Fibroblast of the aortic adventitia (primary cell): ENCODE measurements around the gene UNCX. TPM values are rescaled to one million over a fixed set of nuclear protein-coding genes. Genes with fewer than 3 reads are reported as not detected.

Experiments used
- DNase-seq: peaks from one replicate; pipeline ENCODE4 v3.0.0-alpha.2; 2010; ENCODE audit warnings: low read depth
- H3K4me3 ChIP-seq: 2 replicates; pipeline ENCODE4 v1.5.1; 2011; ENCODE audit warnings: low read depth, mild to moderate bottlenecking, control low read depth, low read length, moderate library complexity
- total RNA-seq: library from RNA; depleted of rRNA; stranded (reverse); fragments of >200 nt; gene quantifications from 2 replicates; pipeline ENCODE4 v1.2.3, GENCODE V29; 2012; ENCODE audit warnings: low replicate concordance
- TF ChIP-seq, protein P1 (sequence below): IDR thresholded peaks from 2 replicates; pipeline ENCODE4 v1.5.1; 2011; ENCODE audit warnings: mild to moderate bottlenecking, low read length, control low read depth, inconsistent platforms; ENCODE audit not compliant: insufficient read depth

Gene UNCX
- total RNA-seq, 1 donor: not detected

GRCh38 chr7:1283941-1284742 lies 51.5 kb downstream of the UNCX start:
- no peak overlapping the region for H3K4me3 ChIP-seq
- TF ChIP-seq, protein P1, sequence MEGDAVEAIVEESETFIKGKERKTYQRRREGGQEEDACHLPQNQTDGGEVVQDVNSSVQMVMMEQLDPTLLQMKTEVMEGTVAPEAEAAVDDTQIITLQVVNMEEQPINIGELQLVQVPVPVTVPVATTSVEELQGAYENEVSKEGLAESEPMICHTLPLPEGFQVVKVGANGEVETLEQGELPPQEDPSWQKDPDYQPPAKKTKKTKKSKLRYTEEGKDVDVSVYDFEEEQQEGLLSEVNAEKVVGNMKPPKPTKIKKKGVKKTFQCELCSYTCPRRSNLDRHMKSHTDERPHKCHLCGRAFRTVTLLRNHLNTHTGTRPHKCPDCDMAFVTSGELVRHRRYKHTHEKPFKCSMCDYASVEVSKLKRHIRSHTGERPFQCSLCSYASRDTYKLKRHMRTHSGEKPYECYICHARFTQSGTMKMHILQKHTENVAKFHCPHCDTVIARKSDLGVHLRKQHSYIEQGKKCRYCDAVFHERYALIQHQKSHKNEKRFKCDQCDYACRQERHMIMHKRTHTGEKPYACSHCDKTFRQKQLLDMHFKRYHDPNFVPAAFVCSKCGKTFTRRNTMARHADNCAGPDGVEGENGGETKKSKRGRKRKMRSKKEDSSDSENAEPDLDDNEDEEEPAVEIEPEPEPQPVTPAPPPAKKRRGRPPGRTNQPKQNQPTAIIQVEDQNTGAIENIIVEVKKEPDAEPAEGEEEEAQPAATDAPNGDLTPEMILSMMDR: no peak
- DNase-seq: no peak

DNA sequence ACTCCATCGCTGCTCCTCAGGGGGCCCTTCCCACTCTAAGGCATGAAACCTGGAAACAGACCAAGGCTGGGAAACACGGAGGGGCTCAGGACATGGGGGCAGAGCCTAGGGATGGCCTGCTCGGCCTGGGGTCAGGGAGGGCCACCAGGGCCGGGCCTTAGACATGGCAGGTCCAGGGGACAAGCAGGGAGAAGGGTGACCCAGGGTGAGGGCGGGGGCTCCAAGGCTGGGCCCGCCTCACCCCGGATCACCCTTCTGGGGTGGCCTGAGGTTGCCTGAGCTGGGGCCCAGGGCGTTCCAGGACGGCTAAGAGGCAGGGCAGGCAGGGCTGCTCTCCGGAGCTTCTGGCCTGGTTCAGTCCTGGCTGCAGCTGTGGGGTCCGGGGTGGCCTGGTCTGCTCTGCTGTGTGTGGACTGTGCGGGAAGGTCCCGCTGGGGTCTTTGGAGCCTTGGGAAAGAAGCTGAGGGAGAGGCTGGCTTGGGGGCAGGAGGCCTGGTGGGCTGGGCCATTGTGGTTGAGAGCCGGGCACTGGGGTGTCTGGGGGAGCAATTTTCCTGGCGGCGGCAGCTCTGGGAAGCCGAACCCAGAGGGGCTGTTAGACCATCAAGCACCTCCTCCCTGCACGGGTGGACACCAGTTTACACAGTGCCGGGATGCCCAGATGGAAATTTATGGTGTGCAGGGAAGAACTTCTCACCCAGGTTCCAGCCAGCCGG lies 52.2 kb downstream of the UNCX start:
- TF ChIP-seq, protein P1: no peak
- no peak overlapping the region for H3K4me3 ChIP-seq
- no peak for DNase-seq

GRCh38 chr7:1285556-1286301 lies 53.1 kb downstream of the UNCX start:
- TF ChIP-seq, protein P1: no peak
- H3K4me3 ChIP-seq: no peak overlapping the region
- no peak for DNase-seq

Other genes starting within 250 kb of the UNCX start
- not detected in 2 replicates for gene CYP2W1, start 249.7 kb upstream of the UNCX start, total RNA-seq
- gene GPR146, start 188.3 kb upstream of the UNCX start, total RNA-seq: 1.2 and 1.6 TPM in 2 replicates
- 2.9 and 6.4 TPM in 2 replicates for gene GPER1, start 144.8 kb upstream of the UNCX start, total RNA-seq
- gene ZFAND2A, start 72.7 kb upstream of the UNCX start, total RNA-seq: 14.6 and 16.6 TPM in 2 replicates
- gene MICALL2, start 226.6 kb downstream of the UNCX start, total RNA-seq: 21.5 and 28.9 TPM in 2 replicates